ENCODE measurements around the gene DES. TPM values are rescaled to one million over a fixed set of nuclear protein-coding genes. Genes with fewer than 3 reads are reported as not detected.

Gene DES
- total and polyA plus RNA-seq, 2 of the 4 experiments (the other 2 are of a cell fraction), result 4.3 to 4.9 TPM

GRCh38 chr2:219422952-219423534 is 4.9 kb downstream of the DES start:
- H2AK5ac ChIP-seq (ENCODE audit: low read depth, low read length), result no peak overlapping the region
- intact Hi-C loops (cut with micrococcal nuclease) (no loop called here), dilution Hi-C loops (cut with HindIII; ENCODE audit: low sequenced_read_pairs, unreplicated experiment) (no loop called here), in situ Hi-C loops (cut with MboI; ENCODE audit: low sequenced_read_pairs) (no loop called here)
- no peak overlapping the region for H2BK120ac ChIP-seq (ENCODE audit: low read depth, low read length)
- H3K36me3 ChIP-seq (ENCODE audit: control insufficient read depth, insufficient read depth, low read length), result no peaks in the 10 kb centered on the region
- H2AFZ ChIP-seq (replicated peaks; ENCODE audit: low read length, poor library complexity), result no peak overlapping the region
- no peak overlapping the region for H3K4me2 ChIP-seq (ENCODE audit: low read depth, low read length)
- no peak overlapping the region for H4K8ac ChIP-seq (ENCODE audit: low read depth in 2 of 2, low read length in 2 of 2)
- no peaks in the 10 kb centered on the region for H3K9me3 ChIP-seq (ENCODE audit: control insufficient read depth, insufficient read depth, low read length)
- no peak overlapping the region for H3K9ac ChIP-seq (ENCODE audit: low read depth, low read length)
- H2AK9ac ChIP-seq (replicated peaks; ENCODE audit: low read depth, low read length, poor library complexity), result no peak overlapping the region
- peaks cover 9% of the 10 kb centered on the region for H3K9me1 ChIP-seq (ENCODE audit: insufficient read depth, low read length)
- no peak overlapping the region for H3K23ac ChIP-seq (ENCODE audit: low read depth, low read length)
- H3K27ac ChIP-seq (ENCODE audit: insufficient read depth, low read length), result no peak overlapping the region
- peaks cover 11% of the 10 kb centered on the region for H3K4me1 ChIP-seq (ENCODE audit: control insufficient read depth, insufficient read depth, low read length)
- H4K20me1 ChIP-seq (ENCODE audit: insufficient read depth, low read length), result peaks cover 3% of the 10 kb centered on the region; the same call in 1 of the 2 replicates
- CTCF ChIA-PET, result interaction anchor here (0.6 to 1.6 kb wide), 4 partner anchors 11 to 126 kb away, joined by 3 to 5 read pairs (median 4); no protein-coding TSS in a partner anchor
- H3K4ac ChIP-seq (ENCODE audit: low read depth, low read length), result no peak overlapping the region
- H2BK20ac ChIP-seq (ENCODE audit: low read depth, low read length), result no peak overlapping the region
- peaks cover 4% of the 10 kb centered on the region; the same call in 1 of the 2 replicates for H3K27me3 ChIP-seq (ENCODE audit: control insufficient read depth, insufficient read depth, low read length)
- H3K56ac ChIP-seq (ENCODE audit: extremely low read depth, insufficient read depth, low read length), result no peak overlapping the region
- no peak for ATAC-seq (ENCODE audit: low read depth)
- no peak overlapping the region for H4K91ac ChIP-seq (ENCODE audit: insufficient read depth, low read depth, low read length)
- H3K79me1 ChIP-seq (ENCODE audit: low read depth in 1 of 2, low read length in 2 of 2), result no peaks in the 10 kb centered on the region
- POLR2A ChIA-PET (ENCODE audit: unreplicated experiment), result no interaction called here
- H4K5ac ChIP-seq (ENCODE audit: low read depth, low read length), result no peak overlapping the region
- TF ChIP-seq ELK1 (IDR thresholded peaks at IDR 0.05; ENCODE audit: borderline replicate concordance, low read depth, low read length) (no peak), POLR2A (IDR thresholded peaks at IDR 0.05; ENCODE audit: low read depth, low read length) (no peak), RFX5 (IDR thresholded peaks at IDR 0.05; ENCODE audit: low read depth, low read length) (no peak), MXI1 (IDR thresholded peaks at IDR 0.05; ENCODE audit: borderline replicate concordance, low read depth, low read length) (no peak), BHLHE40 (IDR thresholded peaks at IDR 0.05; ENCODE audit: low read depth, low read length) (no peak), NFE2L2 (IDR thresholded peaks at IDR 0.05; ENCODE audit: low read depth, low read length) (no peak), SMC3 (IDR thresholded peaks at IDR 0.05; ENCODE audit: low read depth, low read length) (no peak), CHD1 (IDR thresholded peaks at IDR 0.05; ENCODE audit: low read depth, low read length) (no peak), CEBPB (IDR thresholded peaks at IDR 0.05; ENCODE audit: low read depth, low read length) (no peak), USF2 (IDR thresholded peaks at IDR 0.05; ENCODE audit: low read depth, low read length) (no peak), RCOR1 (IDR thresholded peaks at IDR 0.05; ENCODE audit: insufficient replicate concordance, low read length) (no peak), CTCF (conservative IDR thresholded peaks at IDR 0.05; ENCODE audit: low read depth, low read length) (no peak), RAD21 (IDR thresholded peaks at IDR 0.05; ENCODE audit: low read length) (no peak), MAFK (IDR thresholded peaks at IDR 0.05; ENCODE audit: low read depth, low read length) (no peak), MAZ (IDR thresholded peaks at IDR 0.05; ENCODE audit: borderline replicate concordance, low read depth, low read length) (no peak), FOS (IDR thresholded peaks at IDR 0.05; ENCODE audit: low read depth, low read length) (no peak)
- H3K18ac ChIP-seq (ENCODE audit: low read depth, low read length), result no peak overlapping the region
- no TSS peak for BruUV-seq (replicated peaks)
- WGBS, 2 experiments (ENCODE audit: extremely low coverage in 2 of 2, insufficient read length in 1 of 2), result 87% methylated on average over 3 of the region's 8 CpGs; no CpG with 5 or more reads in 1 of the 2 experiments
- H2BK15ac ChIP-seq (ENCODE audit: low read depth, low read length), result no peak overlapping the region
- no peak for DNase-seq
- H3K14ac ChIP-seq (replicated peaks; ENCODE audit: low read depth, low read length), result no peak overlapping the region
- no peak overlapping the region for H3K4me3 ChIP-seq (ENCODE audit: insufficient read depth, low read depth, low read length)
- H2BK5ac ChIP-seq (ENCODE audit: low read depth, low read length, poor library complexity, severe bottlenecking), result no peak overlapping the region
